ENCODE measurements around the gene CPEB3.

The CPEB3 gene

DNA sequence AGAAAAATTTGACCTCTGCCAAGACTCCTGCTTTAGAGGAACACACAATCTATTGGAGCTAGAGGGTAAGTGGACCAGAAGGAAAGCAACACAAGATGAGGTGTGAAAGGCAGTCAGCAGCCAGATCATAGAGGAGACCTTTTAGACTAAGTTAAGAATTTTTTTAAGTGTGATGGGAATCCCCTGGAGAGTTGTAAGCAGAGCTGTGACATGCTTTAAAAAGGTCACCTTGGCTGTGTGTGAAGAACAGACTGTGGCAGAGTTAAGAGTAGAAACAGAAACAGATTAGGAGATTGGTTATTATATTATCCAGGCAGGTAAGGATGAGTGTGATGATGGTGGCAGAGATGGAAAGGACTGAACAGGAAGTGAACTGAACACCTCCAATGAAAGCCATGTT, 23.5 kb downstream of the CPEB3 start:
- no peak for DNase-seq (ENCODE audit: extremely low read depth, low read depth)
- no peak overlapping the region for H3K4me3 ChIP-seq (replicated peaks; ENCODE audit: low read depth, low read length)
- no peak for TF ChIP-seq CTCF (IDR thresholded peaks at IDR 0.05; ENCODE audit: low read depth, low read length, missing control alignments)

GRCh38 chr10:92265687-92266258, 25.1 kb downstream of the CPEB3 start:
- TF ChIP-seq CTCF (IDR thresholded peaks at IDR 0.05; ENCODE audit: low read depth, low read length, missing control alignments): no peak
- no peak overlapping the region for H3K4me3 ChIP-seq (replicated peaks; ENCODE audit: low read depth, low read length)
- no peak for DNase-seq (ENCODE audit: extremely low read depth, low read depth)

GRCh38 chr10:92264249-92264648, 26.6 kb downstream of the CPEB3 start:
- TF ChIP-seq CTCF (IDR thresholded peaks at IDR 0.05; ENCODE audit: low read depth, low read length, missing control alignments): no peak
- H3K4me3 ChIP-seq (replicated peaks; ENCODE audit: low read depth, low read length): no peak overlapping the region
- DNase-seq (ENCODE audit: extremely low read depth, low read depth): no peak

DNA sequence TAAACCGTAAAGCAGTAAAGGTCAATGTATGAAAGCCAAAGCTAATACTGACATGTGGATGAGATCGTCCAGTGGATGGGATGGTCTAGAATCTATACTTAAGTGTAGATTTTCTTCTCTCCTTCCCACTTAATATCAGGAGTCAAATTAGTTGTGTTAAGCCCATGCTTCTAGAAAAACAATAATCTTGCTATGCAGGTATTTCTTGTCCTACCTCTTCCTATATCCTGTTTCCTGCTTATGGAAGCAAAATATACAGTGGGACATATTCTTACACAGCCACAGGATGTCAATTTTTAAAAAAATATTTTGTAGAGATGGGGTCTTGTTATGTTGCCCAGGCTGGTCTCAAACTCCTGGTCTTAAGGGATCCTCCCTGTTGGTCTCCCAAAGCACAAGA, 27.5 kb downstream of the CPEB3 start:
- no peak for DNase-seq (ENCODE audit: extremely low read depth, low read depth)
- no peak overlapping the region for H3K4me3 ChIP-seq (replicated peaks; ENCODE audit: low read depth, low read length)
- TF ChIP-seq CTCF (IDR thresholded peaks at IDR 0.05; ENCODE audit: low read depth, low read length, missing control alignments): no peak

DNA sequence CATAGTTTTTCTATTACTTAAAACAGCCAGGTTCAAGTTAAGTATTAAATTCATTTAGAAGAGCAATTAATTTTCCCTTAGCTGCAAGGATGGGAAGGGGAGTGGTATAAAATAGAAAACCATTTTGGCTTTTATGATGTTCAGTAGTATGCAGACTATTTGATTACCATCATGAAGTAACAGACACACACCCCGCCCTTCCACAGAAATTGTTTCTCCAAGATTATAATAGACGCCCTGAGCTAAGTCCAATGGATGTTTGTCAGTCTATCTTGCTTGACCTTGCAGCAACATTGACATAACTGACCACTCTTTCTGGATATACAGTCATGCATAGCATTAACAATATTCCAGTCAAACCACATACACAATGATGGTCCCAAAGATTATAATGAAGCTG, 42.3 kb downstream of the CPEB3 start:
- TF ChIP-seq CTCF (IDR thresholded peaks at IDR 0.05; ENCODE audit: low read depth, low read length, missing control alignments): no peak
- DNase-seq (ENCODE audit: extremely low read depth, low read depth): no peak
- H3K4me3 ChIP-seq (replicated peaks; ENCODE audit: low read depth, low read length): no peak overlapping the region

DNA sequence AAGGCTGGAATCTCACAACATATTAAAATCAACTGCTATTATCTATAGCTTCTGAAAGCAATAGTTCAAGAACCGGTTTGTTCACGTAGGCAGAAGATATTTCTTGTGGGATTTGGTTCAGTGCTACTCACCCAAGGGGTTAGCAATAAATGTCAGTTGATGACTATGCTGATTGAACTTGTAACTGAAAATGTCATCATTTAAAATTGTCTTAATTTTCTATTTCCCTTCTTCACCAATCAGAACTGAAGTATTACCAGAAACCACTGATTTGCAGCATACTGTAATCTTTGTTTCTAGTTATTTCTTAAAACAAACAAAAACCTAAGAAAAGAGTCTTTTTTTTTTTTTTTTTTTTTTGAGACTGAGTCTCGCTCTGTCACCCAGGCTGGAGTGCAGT, 46.1 kb downstream of the CPEB3 start:
- no peak for DNase-seq (ENCODE audit: extremely low read depth, low read depth)
- no peak overlapping the region for H3K4me3 ChIP-seq (replicated peaks; ENCODE audit: low read depth, low read length)
- TF ChIP-seq CTCF (IDR thresholded peaks at IDR 0.05; ENCODE audit: low read depth, low read length, missing control alignments): no peak
